SK-N-SH (cell line): ENCODE measurements around the gene NR2C1. TPM values are rescaled to one million over a fixed set of nuclear protein-coding genes. Genes with fewer than 3 reads are reported as not detected.

Experiments
- CTCF ChIA-PET: fragments of 300-600, 350-600 bp; formaldehyde crosslinking; extraction: SDS; loops from one replicate; lab custom pipeline; 2021; lab: Yijun Ruan, JAX
- POLR2A ChIA-PET: fragments of 350-600 bp; sonication (Branson Sonifier 250); formaldehyde crosslinking; extraction: SDS; loops from one replicate; lab custom pipeline; 2020; ENCODE audit warnings: antibody characterized with exemption, inconsistent platforms; lab: Yijun Ruan, JAX
- DNase-seq: peaks from one replicate; pipeline ENCODE4 v3.0.0; 2012
- H2AFZ ChIP-seq: fragments of 200-600 bp; sonication (generic); 2 replicates; pipeline ENCODE4 v1.8.1; 2016; ENCODE audit warnings: antibody characterized with exemption, mild to moderate bottlenecking, low read depth
- H3F3A ChIP-seq: fragments of 200-600 bp; sonication (generic); replicated peaks from 2 replicates; pipeline ENCODE3; 2016; ENCODE audit warnings: antibody characterized with exemption, mild to moderate bottlenecking; ENCODE audit not compliant: insufficient read depth
- H3K27ac ChIP-seq, 2 experiments: fragments of 200-500 bp in 1 of 2; fragments of 200-600 bp in 1 of 2; sonication (Bioruptor generic) in 1 of 2; sonication (generic), shearing (Covaris generic) in 1 of 2; 2 replicates each; pipeline versions ENCODE4 v1.5.1 to v1.6.1; 2014 to 2016; ENCODE audit warnings: low read depth in 2 of 2, inconsistent platforms in 1 of 2, low read length in 1 of 2, mild to moderate bottlenecking in 1 of 2, mixed read lengths in 1 of 2
- H3K27me3 ChIP-seq: fragments of 200-600 bp; sonication (generic), shearing (Covaris generic); 2 replicates; pipeline ENCODE4 v1.6.1; 2016; ENCODE audit warnings: mixed run types; ENCODE audit not compliant: insufficient read depth
- H3K36me3 ChIP-seq, 2 experiments: fragments of 200-500 bp in 1 of 2; fragments of 200-600 bp in 1 of 2; sonication (Bioruptor generic) in 1 of 2; sonication (generic) in 1 of 2; replicated peaks in 1 of 2; 2 replicates each; pipeline versions ENCODE3 to v1.5.1; 2014 to 2016; ENCODE audit warnings: low read length in 1 of 2, mild to moderate bottlenecking in 1 of 2; ENCODE audit not compliant: insufficient read depth in 2 of 2, control insufficient read depth in 1 of 2
- H3K4me1 ChIP-seq, 2 experiments: fragments of 200-500 bp in 1 of 2; fragments of 200-600 bp in 1 of 2; sonication (Bioruptor generic) in 1 of 2; sonication (generic), shearing (Covaris generic) in 1 of 2; 2 replicates each; pipeline versions ENCODE4 v1.5.1 to v1.6.1; 2014 to 2016; ENCODE audit warnings: low read depth in 1 of 2, low read length in 1 of 2, mixed run types in 1 of 2; ENCODE audit not compliant: insufficient read depth in 2 of 2, control insufficient read depth in 1 of 2
- H3K4me2 ChIP-seq: fragments of 200-600 bp; sonication (generic), shearing (Covaris generic); 2 replicates; pipeline ENCODE4 v1.6.1; 2017; ENCODE audit warnings: mixed run types
- H3K4me3 ChIP-seq, 2 experiments: fragments of 200-500 bp in 1 of 2; fragments of 200-600 bp in 1 of 2; sonication (Bioruptor generic) in 1 of 2; sonication (generic), shearing (Covaris generic) in 1 of 2; 2 replicates each; pipeline versions ENCODE4 v1.5.1 to v1.8.1; 2014 to 2016; ENCODE audit warnings: low read depth in 2 of 2, inconsistent platforms in 1 of 2, low read length in 1 of 2, mild to moderate bottlenecking in 1 of 2, mixed read lengths in 1 of 2, moderate library complexity in 1 of 2
- H3K79me2 ChIP-seq: fragments of 200-600 bp; sonication (generic); 2 replicates; pipeline ENCODE4 v1.8.1; 2017; ENCODE audit warnings: mild to moderate bottlenecking; ENCODE audit not compliant: insufficient read depth
- H3K9ac ChIP-seq: fragments of 200-600 bp; sonication (generic); 2 replicates; pipeline ENCODE4 v1.6.1; 2017; ENCODE audit warnings: mixed run types
- H3K9me2 ChIP-seq: fragments of 200-600 bp; sonication (generic); 2 replicates; pipeline ENCODE4 v1.6.1; 2017; ENCODE audit warnings: mixed run types
- H3K9me3 ChIP-seq: fragments of 200-600 bp; sonication (generic); 2 replicates; pipeline ENCODE4 v1.6.1; 2017; ENCODE audit warnings: mixed run types, mild to moderate bottlenecking, moderate library complexity
- H4K20me1 ChIP-seq: fragments of 200-600 bp; sonication (generic); 2 replicates; pipeline ENCODE4 v1.6.1; 2017; ENCODE audit warnings: mild to moderate bottlenecking, mixed run types; ENCODE audit not compliant: insufficient read depth
- EP300 ChIP-seq, 2 experiments: IDR thresholded peaks; 2 replicates each; pipeline versions ENCODE4 v1.4.0 to v1.6.1; 2012; ENCODE audit warnings: borderline replicate concordance in 1 of 2, low read depth in 1 of 2, low read length in 1 of 2
- FOXJ3 ChIP-seq: sonication (generic); formaldehyde crosslinking; IDR thresholded peaks from 2 replicates; pipeline ENCODE4 v1.5.1; 2020; ENCODE audit warnings: mild to moderate bottlenecking, missing genetic modification reagents
- JUND ChIP-seq: IDR thresholded peaks from 2 replicates; pipeline ENCODE4 v1.4.0; 2012
- NFIC ChIP-seq: IDR thresholded peaks from 2 replicates; pipeline ENCODE4 v1.4.0; 2012; ENCODE audit warnings: borderline replicate concordance
- SMC3 ChIP-seq: IDR thresholded peaks from 2 replicates; pipeline ENCODE4 v1.6.1; 2012; ENCODE audit warnings: low read depth, low read length, improper control_type of control experiment
- TAF1 ChIP-seq: IDR thresholded peaks from 2 replicates; pipeline ENCODE4 v1.6.1; 2012; ENCODE audit warnings: low read depth, mild to moderate bottlenecking, low read length, moderate library complexity, borderline replicate concordance
- USF1 ChIP-seq: IDR thresholded peaks from 2 replicates; pipeline ENCODE4 v1.4.0; 2012; ENCODE audit warnings: low read depth, borderline replicate concordance
- WGBS: methylation state at CpG from one replicate; pipeline ENCODE4 v1.1.6; 2017; ENCODE audit warnings: low lambda C conversion rate; 5-methylcytosine and 5-hydroxymethylcytosine counted together
- polyA plus RNA-seq, 3 experiments: library from polyadenylated mRNA; depleted of rRNA; stranded (reverse); fragments of >200 nt; gene quantifications; 2 replicates each; pipeline ENCODE4 v1.2.3, GENCODE V29; 2012
- TF ChIP-seq, protein P1 (sequence below): fragments of 150-350 bp; IDR thresholded peaks from 2 replicates; pipeline ENCODE4 v1.6.1; 2017; ENCODE audit warnings: antibody characterized with exemption, low read length, low read depth, borderline replicate concordance

Gene NR2C1
- polyA plus RNA-seq, 1 of the 3 experiments (the other 2 are of a cell fraction) = 15.9 TPM

GRCh38 chr12:94977766-94978468 lies 95.5 kb downstream of the NR2C1 start:
- Histone ChIP-seq H3K9me3 (no peaks in the 10 kb centered on the region), H3K27ac (no peak overlapping the region), H3K4me1 (no peaks in the 10 kb centered on the region; a peak in 1 of 4 replicates), H3K36me3 (no peaks in the 10 kb centered on the region), H3K4me2 (no peak overlapping the region)
- WGBS = 93% methylated on average over 4 of the region's 4 CpGs
- no peak for DNase-seq
- TF ChIP-seq SMC3 = no peak
- TF ChIP-seq, protein P1, sequence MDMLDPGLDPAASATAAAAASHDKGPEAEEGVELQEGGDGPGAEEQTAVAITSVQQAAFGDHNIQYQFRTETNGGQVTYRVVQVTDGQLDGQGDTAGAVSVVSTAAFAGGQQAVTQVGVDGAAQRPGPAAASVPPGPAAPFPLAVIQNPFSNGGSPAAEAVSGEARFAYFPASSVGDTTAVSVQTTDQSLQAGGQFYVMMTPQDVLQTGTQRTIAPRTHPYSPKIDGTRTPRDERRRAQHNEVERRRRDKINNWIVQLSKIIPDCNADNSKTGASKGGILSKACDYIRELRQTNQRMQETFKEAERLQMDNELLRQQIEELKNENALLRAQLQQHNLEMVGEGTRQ = no peak
- no peak for TF ChIP-seq EP300 (IDR thresholded peaks at IDR 0.05; ENCODE audit: borderline replicate concordance in 1 of 2, low read depth in 1 of 2, low read length in 1 of 2)
- no peak for TF ChIP-seq FOXJ3 (CRISPR knock-in tag)
- no peak for TF ChIP-seq TAF1
- no peak for TF ChIP-seq USF1
- TF ChIP-seq, all 33 proteins: peak for 0
- H3K9ac ChIP-seq = no peak overlapping the region
- H2AFZ ChIP-seq = no peak overlapping the region
- no peaks in the 10 kb centered on the region for H3K79me2 ChIP-seq
- no peaks in the 10 kb centered on the region for H3K27me3 ChIP-seq
- H3K4me3 ChIP-seq = no peak overlapping the region
- ChIA-PET CTCF (interaction anchor here (0.9 kb wide), 1 partner anchor 431 kb away, joined by 3 read pairs; no protein-coding TSS in a partner anchor), POLR2A (no interaction called here)
- no peaks in the 10 kb centered on the region for H3F3A ChIP-seq
- H4K20me1 ChIP-seq = no peaks in the 10 kb centered on the region
- no peaks in the 10 kb centered on the region for H3K9me2 ChIP-seq

GRCh38 chr12:94973221-94973620 lies 100.2 kb downstream of the NR2C1 start:
- H3K4me1 ChIP-seq = no peaks in the 10 kb centered on the region
- no peaks in the 10 kb centered on the region for H3K79me2 ChIP-seq
- CTCF ChIA-PET = interaction anchor here (1.2 kb wide), 2 partner anchors 363 to 428 kb away, joined by 3 to 4 read pairs; no protein-coding TSS in a partner anchor
- no peaks in the 10 kb centered on the region for H4K20me1 ChIP-seq
- no peak overlapping the region for H2AFZ ChIP-seq
- no peaks in the 10 kb centered on the region for H3K9me2 ChIP-seq
- H3K27ac ChIP-seq = no peak overlapping the region
- no peak overlapping the region for H3K4me3 ChIP-seq
- 93% methylated on average over 5 of the region's 5 CpGs for WGBS
- no peaks in the 10 kb centered on the region for H3K9me3 ChIP-seq
- no peak overlapping the region for H3K4me2 ChIP-seq
- peaks cover 0 to 7% of the 10 kb centered on the region in 2 experiments for H3K36me3 ChIP-seq
- POLR2A ChIA-PET = interaction anchor here (0.6 kb wide), 1 partner anchor 331 kb away, joined by 3 read pairs; no protein-coding TSS in a partner anchor
- no peaks in the 10 kb centered on the region for H3K27me3 ChIP-seq
- H3K9ac ChIP-seq = no peak overlapping the region
- no peak for TF ChIP-seq NFIC
- no peak for TF ChIP-seq JUND
- no peaks in the 10 kb centered on the region for H3F3A ChIP-seq
- no peak for DNase-seq
